GM19438 (cell line): ENCODE measurements around the gene GNG7.
"Not testable (repeated sequence)": the region's sequence is repeated elsewhere in the genome, so short reads cannot be mapped to it uniquely, and the experiment has no call there.

Source experiments
- ATAC-seq: cut with Tn5 transposase; IDR thresholded peaks from one replicate; pipeline ENCODE4 v1.9.1; 2021; ENCODE audit warnings: low read depth; ENCODE audit not compliant: unreplicated experiment

GNG7 gene

GRCh38 chr19:2527171-2527570 lies 175.3 kb downstream of the GNG7 start:
- no peak for ATAC-seq

DNA sequence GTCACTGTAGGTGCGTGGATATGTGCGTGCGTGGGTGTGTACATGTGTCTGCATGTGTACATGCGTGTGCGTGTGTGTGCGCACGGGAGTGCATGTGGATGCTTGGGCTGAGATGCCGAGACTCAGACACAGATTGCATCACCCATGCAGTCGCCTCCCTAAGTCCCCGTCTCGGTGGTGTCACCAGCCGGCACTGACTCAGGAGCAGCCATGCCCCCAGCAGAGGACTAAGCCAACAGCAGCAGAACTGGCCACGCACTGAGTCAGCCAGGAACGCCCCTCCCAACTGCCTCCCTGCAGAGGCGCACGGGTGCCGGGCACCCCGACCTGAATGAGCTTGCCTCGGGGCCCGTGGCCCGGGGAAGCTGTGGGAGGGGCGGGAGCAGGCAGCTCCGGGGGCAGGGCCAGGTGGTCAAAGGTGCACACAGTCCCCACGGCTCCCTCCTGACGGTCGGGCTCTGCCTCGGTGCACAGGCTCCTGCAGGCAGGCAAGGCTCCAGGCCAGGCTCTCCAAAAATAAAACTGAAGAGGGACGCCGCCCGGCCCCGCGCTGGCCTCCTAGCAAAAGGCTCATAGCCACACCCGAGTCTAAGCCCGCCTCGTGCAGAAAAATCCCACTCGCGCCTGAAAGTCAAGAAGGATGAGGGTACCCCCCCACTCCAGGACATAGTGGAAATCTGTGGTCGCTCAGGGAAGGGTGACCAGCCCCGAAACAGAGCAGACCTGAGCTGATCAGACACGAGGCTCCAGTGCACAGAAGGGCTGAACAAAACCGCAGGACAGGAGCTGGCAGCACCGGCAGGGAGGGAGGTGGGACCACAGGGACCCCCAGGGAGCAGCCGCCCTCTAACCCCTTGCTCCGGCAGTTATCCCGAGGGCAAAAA lies 177.4 kb downstream of the GNG7 start:
- ATAC-seq = no peak

- no peak for ATAC-seq
These were observed 178.1 kb downstream of the GNG7 start for GRCh38 chr19:2524361-2524839.

- no peak for ATAC-seq
These were observed 178.7 kb downstream of the GNG7 start for GRCh38 chr19:2523630-2524311.

DNA sequence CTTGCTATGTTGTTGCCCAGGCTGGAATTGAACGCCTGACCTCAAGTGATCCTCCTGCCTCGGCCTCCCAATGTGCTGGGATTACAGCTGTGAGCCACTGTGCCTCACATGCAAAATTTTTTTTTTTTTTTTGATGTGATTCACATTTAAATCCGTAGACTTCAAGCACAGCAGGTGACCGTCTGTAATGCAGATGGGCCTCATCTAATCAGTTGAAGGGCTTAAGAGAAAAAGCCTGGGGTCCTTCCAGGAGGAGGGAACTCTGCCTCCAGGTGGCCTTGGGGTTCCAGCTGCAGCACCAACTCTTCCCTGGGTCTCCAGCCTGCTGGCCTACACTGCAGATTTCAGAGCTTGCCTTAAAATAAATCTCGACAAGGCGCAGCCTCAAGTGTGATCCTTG lies 183.0 kb downstream of the GNG7 start:
- ATAC-seq = no peak

- ATAC-seq = not testable (repeated sequence)
These were observed 183.6 kb downstream of the GNG7 start for GRCh38 chr19:2518856-2519255.

DNA sequence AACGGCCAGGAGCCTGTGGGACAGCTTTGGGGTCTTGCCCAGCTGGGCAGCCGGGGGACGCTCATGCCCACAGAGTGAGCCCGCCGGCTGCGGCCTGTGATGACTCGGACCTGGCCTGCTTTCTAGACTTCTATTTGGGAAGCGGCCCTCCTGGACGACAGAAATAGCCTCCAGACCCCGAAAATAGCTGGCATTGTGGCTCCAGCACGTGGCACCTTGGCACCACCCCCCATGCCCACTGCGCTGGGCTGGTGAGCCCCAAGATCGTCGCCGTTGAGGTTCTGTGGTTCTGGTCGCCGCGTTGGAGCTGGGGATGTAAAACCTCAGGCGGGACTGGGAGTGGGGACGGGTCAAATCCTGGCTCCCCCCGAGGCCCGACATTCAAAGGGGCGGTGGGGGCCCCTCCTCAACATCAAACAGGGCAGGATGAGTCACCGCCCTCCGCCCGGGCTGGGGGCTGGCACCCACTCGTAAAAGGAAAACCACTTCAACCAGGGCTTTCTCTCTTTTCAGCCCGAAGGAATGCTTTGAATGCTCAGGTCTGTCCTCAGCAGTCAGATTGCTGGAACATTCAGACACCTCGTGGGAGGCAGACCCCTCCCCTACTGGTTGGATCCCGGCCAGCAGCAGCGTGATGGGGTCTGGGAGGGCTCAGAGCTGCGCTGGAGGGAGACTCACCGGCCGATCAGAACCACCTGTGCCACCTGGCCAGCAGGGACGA lies 184.5 kb downstream of the GNG7 start:
- ATAC-seq = no peak

DNA sequence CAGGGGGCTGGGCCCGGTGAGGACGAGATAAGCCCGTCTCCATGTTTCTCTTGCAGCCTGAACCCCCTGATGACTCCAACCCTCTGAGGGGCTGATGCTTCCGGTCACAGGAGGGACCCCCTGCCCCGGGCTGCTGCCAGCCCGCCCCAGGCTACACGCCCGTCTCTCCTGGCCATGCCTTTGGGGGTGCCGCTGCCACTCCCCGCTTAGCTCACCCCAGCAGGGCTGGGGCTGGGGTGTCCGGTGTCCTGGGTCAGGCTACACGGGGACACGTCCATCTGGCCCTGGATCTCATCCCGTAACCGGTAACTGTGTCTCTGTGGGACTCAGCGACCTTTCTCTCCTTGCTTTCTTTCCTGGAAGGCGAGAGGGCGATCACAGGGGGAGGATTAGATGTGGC lies 185.8 kb downstream of the GNG7 start:
- ATAC-seq = no peak

DNA sequence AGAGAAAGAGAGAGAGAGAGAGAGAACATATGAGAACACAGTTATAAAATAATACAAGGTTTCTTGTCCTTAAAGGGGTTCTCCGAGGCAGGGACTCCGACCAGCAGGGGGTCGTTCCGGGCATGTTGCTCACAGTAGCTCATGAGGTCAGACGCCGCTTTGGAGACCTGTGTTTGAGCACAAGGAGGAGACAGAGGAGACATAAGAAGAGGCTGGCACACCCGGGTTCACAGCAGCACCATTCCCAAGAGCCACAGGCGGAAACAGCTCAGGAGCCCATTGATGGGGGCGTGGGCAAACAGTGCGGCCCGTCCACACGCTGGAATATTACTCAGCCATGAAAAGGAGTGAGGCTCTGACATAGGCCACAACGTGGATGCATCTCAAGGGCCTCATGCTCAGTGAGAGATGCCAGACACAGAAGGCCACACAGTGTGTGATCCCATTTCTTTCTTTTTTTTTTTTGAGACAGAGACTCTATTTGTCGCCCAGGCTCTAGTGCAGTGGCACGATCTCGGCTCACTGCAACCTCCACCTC lies 187.4 kb downstream of the GNG7 start:
- ATAC-seq = no peak

GRCh38 chr19:2512523-2513431 lies 189.7 kb downstream of the GNG7 start:
- ATAC-seq = no peak

- no peak for ATAC-seq
These were observed 190.5 kb downstream of the GNG7 start for GRCh38 chr19:2511991-2512390.

- no peak for ATAC-seq
These were observed 190.9 kb downstream of the GNG7 start for GRCh38 chr19:2511570-2511969.

GRCh38 chr19:2509096-2509495 lies 193.4 kb downstream of the GNG7 start:
- ATAC-seq = no peak

DNA sequence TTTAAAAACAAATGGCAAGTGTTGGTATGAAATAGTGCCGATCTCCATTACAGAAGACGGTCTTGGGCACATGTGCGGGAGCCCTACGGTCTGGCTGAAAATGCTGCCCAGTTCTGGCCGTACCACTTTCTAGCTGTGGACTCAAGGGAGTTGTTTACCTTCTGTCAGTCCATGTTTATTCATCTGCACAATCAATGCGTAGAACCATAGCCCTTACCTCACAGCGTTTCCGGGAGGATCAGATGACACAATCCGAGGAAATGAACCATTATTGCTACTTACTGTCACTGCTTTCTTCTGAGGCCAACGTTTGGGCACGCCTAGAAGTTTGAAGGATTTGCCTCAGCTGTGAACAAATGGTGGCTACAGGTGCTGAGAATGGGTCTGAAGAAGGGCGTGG lies 195.4 kb downstream of the GNG7 start:
- ATAC-seq = no peak

GRCh38 chr19:2506656-2507055 lies 195.8 kb downstream of the GNG7 start:
- ATAC-seq = not testable (repeated sequence)

DNA sequence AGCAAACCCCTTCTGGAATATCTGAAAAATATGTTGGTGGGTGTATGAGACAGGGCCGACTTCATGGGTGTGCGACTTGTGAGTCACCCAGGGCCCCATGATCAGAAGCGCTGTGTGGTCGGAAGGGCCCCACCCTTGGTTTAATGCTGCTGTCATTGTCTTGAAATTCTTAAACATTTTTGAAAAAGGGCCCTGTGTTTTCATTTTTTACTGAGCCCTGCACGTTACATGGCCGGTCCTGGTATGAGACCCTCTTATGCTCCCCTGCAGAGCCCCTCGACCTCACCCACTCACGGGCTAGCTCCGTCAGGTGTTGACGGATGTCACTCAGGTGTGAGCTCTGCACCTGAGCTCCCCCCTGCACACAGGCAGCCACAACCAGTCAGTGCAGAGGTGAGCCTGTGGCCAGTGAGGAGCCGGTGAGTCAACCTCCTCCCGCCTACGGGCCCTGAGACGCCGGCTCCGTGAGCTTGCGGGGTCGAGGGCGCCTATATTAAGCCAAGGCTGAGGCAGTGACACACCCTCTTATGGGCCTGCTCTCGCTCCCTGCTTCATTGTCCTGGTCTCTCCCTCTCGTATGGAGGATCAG lies 198.9 kb downstream of the GNG7 start:
- ATAC-seq = no peak

DNA sequence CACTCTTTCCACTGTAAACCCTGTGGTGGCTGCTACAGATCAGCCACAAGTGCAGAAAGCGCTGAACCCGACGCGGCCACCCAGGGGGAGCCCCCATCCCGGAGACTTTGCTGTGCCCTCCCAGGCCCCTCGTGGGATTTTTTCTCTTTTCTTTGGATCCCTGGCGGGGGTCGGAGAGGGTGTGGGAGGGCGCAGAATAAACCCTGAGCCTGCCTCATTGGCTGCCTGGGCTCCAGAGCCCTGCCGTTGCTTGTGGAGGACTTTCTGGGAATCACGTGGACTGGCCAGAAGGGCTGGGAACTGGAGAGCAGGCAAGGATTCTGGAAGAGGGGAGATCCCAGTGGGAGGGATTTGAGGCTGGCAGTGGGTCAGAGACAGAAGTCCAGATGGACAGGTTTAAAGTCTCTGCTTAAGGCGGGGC lies 201.6 kb downstream of the GNG7 start:
- no peak for ATAC-seq

- no peak for ATAC-seq
These were observed 202.3 kb downstream of the GNG7 start for GRCh38 chr19:2500156-2500555.

- ATAC-seq = no peak
These were observed 205.3 kb downstream of the GNG7 start for GRCh38 chr19:2497186-2497585.
